DOHH2 (cell line): ENCODE measurements around the gene KLF4.

Source experiments
- EZH2phosphoT487 ChIP-seq: fragments of 200-600 bp; sonication (generic); IDR thresholded peaks from 2 replicates; pipeline ENCODE4 v1.6.1; 2017; ENCODE audit warnings: borderline replicate concordance, mild to moderate bottlenecking, antibody characterized with exemption, low read length, moderate library complexity, mixed read lengths
- TF ChIP-seq, protein P1 (sequence below): fragments of 200-600 bp; sonication (generic); IDR thresholded peaks from one replicate; pipeline ENCODE4 v1.5.1; 2014; ENCODE audit warnings: antibody characterized with exemption, mild to moderate bottlenecking, low read depth, low read length; ENCODE audit not compliant: poor library complexity, severe bottlenecking

DNA sequence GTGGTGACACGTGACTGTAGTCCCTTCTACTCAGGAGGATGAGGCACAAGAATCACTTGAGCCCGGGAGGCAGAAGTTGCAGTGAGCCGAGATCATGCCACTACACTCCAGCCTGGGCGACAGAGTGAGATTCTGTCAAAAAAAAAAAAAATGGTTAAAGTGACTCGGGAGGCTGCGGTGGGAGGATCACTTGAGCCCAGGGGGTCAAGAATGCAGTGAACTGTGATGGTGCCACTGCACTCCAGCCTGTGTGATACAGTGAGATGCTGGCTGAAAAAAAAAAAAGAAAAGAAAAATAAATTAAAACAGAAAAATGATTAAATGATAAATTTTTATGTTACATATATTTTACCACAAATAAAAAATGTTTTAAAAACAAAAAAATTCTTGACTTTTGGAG lies 51.9 kb downstream of the KLF4 start:
- TF ChIP-seq, protein P1, sequence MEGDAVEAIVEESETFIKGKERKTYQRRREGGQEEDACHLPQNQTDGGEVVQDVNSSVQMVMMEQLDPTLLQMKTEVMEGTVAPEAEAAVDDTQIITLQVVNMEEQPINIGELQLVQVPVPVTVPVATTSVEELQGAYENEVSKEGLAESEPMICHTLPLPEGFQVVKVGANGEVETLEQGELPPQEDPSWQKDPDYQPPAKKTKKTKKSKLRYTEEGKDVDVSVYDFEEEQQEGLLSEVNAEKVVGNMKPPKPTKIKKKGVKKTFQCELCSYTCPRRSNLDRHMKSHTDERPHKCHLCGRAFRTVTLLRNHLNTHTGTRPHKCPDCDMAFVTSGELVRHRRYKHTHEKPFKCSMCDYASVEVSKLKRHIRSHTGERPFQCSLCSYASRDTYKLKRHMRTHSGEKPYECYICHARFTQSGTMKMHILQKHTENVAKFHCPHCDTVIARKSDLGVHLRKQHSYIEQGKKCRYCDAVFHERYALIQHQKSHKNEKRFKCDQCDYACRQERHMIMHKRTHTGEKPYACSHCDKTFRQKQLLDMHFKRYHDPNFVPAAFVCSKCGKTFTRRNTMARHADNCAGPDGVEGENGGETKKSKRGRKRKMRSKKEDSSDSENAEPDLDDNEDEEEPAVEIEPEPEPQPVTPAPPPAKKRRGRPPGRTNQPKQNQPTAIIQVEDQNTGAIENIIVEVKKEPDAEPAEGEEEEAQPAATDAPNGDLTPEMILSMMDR: no peak
- TF ChIP-seq EZH2phosphoT487: no peak
